NCI-H2227 (cell line): ENCODE data around the gene DNTT.

Source experiments
- DNase-seq: peaks from one replicate; lab custom pipeline; 2025; ENCODE audit not compliant: unreplicated experiment; lab: John Stamatoyannopoulos, UW

The DNTT gene

DNA sequence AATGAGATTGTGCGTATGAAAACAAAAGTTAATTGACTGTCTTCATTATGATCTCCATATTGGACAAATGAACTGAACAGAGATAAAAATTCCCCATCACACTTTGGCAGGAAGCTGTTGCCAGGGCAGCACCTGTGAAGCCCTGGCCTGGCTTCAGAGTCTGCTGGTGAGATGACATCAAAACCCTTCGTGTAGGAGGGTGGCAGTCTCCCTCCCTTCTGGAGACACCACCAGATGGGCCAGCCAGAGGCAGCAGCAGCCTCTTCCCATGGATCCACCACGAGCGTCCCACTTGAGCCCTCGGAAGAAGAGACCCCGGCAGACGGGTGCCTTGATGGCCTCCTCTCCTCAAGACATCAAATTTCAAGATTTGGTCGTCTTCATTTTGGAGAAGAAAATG, at the start of gene DNTT:
Gene DNTT (plus strand): TSS at position 205 of the 400 bp plus-strand sequence. CDS start 64 bp downstream, at position 269.
- no peak for DNase-seq

DNA sequence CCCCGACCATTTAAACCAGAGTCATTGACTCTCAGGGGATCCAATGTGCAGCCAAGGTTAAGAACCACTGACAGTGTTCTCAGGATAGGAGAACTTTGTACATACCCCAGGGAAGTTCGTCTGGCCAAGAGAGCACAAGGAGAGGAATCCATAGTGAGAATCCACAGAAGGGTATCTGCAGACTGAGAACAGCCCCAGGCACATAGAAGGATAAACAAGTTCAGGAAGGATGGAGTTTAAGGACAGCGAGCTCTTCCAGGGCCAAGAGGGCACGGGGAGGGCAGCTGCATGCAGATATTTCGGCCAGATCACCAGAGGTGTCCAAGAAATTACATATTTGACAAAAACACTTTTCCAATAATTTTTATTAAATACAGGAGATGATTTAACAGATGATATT, 49.3 kb upstream of the DNTT start:
- DNase-seq = no peak

DNA sequence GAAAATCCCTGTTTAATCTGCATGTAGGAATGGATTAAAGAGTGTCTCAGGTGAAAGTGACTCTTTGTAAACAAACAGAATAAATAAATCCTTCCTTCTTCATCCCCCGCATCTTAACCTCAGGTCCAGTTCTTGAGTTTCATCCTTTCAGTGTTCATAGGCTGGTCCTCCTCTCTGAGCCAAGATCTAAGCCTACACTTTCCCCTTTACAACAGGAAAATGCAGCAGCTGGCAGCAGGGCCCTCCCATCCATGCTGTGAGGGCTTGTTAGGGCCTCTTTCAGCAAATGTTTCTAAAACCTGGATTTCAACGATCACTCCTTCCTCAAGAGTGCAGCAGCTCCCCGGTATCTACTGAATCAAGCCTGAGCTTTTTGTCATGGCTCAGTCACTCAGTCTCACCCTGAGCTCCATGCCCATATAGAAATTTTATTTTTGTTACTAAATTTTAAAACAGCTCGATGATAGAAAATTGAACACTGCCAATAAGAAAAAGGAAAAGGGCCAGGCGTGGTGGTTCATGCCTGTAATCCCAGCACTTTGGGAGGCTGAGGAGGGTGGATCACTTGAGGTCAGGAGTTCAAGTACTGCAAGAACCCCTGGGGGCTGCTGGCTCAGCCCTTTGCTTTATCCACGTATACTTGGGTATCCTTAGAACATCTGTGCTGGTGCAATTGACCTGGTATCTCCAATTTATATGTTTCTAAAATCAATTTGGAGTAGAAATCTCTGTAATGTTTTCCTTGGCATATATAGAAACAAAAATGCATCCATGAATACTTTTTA, 48.5 kb upstream of the DNTT start:
- peak; percentile 56 for DNase-seq

DNA sequence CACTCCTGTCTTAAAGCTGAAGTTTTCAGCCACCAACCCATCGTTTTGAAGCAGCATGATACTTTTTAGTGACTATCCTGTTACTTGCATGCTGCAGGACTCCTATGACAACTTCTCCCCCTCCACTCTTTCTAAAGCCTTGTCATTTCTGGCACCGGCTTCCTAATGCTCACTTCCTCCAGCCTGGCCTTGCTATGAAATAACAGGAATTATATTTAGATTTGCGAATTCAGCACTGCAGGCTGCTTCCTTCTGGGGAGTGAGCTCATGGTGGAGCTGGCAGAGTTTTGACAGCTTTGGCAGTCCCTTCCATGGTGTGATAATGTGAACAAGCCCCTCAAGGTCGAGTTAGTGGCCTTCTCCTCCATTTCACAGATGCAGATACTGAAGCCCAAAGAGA, 46.3 kb upstream of the DNTT start:
- no peak for DNase-seq

DNA sequence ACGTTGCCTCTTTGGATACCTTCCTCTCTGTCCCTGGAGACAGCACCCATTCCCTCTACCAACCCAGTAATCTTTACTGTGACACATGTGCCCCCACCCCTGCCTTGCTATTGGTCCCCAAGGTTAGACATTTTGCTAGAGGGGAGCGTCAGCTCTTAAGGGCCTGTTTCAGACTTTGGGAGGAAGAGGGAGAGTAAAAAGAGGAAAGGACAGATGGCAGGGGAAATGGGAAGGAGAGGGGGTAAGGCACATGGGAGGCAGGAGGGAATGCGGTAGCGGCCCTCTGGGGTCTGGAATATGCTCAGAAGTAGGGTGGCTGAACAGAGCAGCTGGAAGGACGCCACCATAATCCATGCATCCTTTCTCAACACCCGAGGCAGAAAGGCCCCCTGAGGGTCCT, 45.1 kb upstream of the DNTT start:
- no peak for DNase-seq

DNA sequence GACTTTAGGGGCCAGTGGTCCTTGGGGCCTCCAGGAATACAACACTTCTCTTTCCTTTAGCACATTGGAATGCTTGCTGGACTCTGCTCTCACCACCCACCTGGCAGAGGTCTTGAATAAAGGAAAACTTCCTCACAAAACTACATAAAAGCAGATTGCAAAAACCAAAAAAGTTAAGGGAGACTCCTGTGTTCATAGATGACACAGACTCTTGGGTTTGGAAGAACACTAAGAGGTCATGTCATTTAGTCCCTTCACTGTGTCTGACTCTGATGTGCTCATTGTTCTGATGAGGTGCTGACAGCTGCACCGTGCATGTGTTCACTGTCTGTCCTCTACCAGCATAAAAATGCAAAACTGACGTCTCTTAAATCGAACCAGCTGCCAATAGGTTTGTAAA, 44.2 kb upstream of the DNTT start:
- DNase-seq = no peak

DNA sequence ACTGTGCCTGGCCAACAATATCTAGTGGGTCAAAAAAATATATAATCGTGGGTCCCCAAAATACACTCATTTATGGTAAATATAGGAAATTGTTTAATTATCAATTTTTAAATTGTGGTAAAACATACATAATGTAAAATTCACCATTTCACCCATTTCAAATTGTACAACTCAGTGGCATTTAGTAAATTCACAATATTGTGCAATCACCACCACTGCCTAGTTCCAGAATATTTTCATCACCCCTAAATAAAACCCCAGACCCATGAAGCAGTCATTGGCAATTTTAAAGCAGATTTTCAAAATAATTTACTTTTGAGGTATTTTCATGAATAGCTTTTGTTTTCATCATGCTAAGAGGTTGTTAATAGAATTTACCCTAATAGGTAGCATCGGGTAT, 43.1 kb upstream of the DNTT start:
- DNase-seq = no peak

DNA sequence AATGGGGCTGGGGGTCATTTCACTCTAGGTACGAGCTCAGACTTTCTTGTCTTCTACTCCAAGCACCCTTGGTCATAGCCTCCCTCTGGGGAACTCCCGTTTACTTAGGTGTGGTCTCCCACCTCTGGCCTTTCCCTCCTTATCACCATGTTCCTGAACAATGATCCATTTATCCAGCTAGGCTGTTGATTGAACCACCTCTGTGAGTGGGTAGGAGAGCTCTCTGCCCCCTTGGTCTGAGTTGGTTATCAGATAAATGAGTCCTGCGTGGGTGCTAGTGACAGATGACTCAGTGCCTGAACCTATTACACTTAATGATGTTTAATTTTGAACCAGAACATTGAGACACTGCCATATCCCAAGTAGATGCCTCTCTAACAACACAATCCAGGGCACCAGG, 42.3 kb upstream of the DNTT start:
- no peak for DNase-seq

DNA sequence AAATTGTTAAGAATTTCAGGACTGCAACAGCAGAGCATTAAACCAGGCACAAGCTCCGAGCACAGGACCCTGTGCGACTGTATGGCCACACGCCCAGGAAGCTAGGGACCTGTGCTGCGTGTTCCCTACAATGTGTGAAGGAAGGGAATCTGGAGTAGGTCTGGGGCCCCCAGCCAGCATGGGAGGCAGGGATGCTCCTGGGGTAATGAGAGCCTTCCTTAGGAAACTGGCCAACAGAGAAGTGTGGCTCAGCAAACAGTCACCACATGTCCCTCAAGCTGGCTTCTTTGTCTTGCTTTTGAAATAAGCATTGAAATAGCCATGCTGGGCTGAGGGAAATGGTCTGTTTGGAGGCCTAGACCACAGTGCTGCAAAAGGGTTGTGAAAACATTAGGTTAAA, 41.1 kb upstream of the DNTT start:
- no peak for DNase-seq

DNA sequence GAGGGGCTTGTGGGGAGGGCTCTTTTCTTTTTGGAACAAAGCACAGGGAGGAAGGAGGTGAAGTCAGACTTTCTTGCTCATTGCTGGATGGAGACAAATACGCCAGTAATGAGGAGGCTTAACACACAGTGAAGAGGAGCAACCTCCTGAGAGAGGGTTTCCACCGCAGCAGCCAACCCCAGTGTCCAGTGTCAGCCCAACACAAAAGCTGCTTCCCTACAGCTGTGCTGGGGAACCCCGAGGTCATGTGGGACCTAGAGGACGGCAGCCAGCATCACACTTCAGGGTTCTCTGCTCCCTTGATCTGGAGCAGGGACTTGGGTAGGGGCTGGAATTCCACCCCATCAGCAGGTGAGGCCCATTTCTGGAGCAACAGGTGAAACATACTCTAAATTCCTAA, 40.6 kb upstream of the DNTT start:
- no peak for DNase-seq

DNA sequence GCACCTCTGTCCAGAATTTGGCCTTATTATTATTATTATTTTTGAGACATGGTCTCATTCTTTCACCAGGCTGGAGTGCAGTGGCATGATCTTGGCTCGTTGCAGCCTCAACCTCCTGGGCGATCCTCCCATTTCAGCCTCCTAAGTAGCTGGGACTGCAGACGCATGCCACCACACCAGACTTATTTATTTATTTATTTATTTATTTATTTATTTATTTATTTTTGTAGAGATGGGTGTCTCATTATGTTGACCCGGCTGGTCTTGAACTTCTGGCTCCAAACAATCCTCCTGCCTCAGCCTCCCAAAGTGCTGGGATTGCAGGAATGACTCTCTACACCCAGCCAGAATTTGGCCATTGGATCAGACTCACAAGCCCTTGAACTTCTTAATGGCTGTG, 39.3 kb upstream of the DNTT start:
- DNase-seq = no peak

DNA sequence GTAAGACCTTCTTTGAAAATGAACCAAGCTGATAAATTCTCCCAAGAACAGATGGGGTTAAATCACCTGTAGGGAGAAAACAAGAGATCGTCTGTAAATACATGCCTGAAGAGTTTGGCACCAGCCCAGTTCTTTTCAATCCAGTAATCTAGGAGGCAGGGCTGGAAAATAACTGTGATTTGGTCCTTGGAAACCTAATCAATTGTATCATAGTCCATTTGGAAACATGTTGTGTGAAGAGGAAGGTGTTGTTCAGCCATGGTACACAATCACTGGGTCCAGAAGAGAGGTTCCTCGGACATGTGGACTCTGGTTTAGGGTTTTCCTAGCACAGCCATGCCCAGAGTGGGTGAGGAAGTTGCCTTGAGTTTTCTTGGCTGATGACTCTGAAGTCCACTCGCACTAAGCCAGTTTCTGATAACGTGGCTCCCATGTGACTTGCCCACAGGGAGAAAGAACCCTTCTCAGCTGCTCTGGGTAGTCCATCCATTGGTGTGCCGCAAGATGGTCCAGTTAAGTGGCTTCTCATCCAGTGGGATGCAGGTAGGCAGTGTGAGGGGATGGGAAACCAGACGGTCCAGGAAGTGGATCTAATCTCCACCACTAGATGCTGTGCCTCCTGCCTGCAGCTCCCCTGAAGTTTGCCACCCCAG, 38.0 kb upstream of the DNTT start:
- peak; percentile 7 for DNase-seq

DNA sequence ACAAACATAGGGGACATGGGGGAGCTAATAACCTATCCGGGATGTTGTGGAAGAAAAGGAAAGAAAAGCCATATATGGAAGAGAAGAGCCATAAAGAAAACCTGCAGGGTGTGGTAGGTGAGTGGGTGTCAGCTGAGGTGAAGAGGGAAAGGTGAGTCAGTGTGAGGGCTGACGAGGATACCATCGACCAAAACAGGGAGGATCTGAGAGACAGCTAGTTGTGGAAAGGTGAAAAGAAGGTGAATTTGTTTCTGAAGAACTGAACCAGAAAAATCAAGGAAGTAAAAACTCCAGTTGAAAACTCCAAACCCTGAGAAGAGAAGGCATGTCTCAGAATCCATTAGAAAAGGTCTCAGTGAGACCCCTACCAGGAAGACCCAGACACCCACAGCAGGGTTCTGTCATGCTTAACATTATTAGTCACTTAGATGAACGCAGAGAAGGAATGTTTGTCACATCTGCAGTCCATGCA, 37.0 kb upstream of the DNTT start:
- no peak for DNase-seq

DNA sequence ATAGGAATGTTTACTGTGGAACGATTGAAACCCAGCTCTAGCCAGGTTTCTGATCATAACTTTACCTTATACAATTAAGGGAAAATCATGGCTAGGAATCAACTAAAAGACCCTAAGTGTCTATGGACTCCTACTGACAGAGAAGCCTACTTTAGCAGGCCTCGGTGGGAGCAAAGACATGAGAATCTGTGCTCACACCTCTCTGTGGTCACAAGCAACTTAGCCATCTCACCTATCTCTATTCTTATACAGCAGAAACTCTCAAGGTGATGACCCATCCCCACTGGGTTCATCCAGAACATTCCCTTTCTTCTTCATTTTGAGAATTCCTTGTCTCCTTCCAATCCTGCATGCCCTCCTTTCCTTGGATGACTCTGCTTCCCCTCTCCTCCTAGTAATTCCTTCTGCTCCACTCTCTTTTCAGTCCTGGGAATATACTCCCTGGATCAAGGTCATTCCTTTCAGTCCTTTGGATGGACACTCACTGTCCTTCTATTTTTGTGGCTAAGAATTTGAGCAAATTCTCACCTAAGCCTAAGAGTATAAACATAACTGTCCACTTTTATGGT, 35.8 kb upstream of the DNTT start:
- DNase-seq = no peak

DNA sequence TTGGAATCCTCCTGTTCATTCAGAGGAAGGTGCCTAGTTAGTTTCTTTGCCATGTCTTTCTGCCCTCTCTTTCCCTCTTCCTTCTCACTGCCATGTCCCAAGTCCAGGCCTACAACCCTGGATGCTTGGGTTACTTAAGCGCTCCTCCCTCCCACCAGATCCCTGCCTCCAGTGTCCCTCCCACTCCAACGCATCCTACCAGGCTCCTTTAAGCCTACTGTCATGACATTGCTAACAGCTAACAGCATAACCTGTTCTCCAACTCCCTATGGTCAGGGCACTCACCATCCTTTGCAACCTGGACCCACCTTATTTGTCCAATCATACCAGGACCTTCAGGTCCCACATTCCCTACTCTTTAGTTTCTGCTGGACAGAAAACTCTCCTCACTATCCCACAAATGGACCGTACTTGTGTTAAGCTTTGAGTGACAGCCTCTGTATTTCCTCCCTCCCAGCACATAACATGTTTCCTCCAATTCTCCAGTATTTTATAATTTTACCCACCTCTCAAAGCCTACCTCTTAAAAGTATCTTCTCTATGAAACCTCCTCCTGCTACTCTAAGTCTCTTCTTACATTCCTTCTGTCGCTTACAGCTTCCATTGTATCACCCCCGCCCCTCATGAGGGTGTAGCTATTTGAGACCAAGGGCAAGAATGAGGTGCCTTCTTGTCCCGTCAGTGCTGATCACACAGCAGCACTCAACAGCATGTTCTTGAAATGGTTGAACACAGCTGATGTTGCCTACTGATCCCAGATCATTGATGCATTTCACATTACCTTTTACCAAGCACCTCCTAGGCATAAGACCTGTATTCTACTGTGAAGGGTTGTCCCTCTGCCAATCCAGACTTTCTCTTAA, 34.6 kb upstream of the DNTT start:
- DNase-seq = no peak

DNA sequence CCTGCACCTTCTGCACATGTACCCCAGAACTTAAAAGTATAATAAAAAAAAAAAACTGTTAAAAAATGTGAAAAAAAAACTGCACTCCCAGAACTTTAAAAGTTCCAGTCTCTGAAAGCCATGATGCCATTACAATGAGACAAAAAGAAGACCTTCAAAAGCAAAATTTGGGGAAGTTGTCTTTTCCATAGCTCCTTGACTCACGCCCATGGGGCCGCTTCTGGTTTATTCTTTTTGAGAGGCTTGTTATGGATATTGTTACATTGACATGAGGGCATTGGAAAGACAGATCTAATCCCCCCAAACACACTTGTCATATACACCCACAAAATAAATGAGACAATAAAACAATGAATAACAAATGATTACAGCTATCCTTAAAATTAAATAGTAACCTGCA, 33.7 kb upstream of the DNTT start:
- no peak for DNase-seq

DNA sequence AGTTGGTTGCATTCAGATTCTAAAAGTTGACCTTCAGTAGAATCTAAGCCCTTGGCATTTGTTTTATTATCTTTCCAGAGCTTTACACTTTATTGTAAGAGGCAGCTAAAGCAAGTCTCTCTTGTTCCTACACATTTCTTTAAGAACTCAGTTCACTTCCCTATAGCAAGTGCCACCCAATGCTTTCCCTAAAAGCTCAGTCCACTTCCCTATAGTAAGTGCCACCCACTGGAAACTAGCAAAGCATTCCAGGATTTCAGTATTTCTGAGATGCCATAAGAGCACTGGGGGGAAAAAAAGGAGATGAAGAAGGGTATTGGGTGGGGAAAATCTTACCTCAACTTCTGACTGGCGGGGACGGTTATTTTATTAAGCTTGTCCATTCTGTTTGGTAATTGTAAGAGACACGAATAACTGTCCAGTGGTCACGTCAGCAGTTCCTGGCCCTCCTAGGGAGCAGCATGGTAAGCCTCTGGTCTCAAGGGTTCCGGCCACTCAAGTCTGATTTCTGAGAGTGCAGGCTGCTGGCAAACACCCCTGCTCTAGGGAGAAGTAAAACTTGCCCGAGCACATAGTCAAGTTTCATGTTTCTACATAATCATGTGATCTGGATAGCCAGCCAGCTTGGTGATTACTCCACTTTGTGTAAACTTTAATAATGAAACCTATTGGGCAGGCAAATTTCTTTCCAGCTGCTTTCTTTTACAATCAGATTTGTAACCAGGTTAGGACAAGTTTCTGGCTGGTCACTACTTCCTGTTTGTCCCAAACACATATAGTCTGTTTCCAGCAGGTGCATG, 33.0 kb upstream of the DNTT start, which contains the start of gene BLNK:
Gene BLNK (minus strand): TSS at position 554 of the 800 bp plus-strand sequence. CDS start 171 bp downstream, at position 383.
- no peak for DNase-seq

DNA sequence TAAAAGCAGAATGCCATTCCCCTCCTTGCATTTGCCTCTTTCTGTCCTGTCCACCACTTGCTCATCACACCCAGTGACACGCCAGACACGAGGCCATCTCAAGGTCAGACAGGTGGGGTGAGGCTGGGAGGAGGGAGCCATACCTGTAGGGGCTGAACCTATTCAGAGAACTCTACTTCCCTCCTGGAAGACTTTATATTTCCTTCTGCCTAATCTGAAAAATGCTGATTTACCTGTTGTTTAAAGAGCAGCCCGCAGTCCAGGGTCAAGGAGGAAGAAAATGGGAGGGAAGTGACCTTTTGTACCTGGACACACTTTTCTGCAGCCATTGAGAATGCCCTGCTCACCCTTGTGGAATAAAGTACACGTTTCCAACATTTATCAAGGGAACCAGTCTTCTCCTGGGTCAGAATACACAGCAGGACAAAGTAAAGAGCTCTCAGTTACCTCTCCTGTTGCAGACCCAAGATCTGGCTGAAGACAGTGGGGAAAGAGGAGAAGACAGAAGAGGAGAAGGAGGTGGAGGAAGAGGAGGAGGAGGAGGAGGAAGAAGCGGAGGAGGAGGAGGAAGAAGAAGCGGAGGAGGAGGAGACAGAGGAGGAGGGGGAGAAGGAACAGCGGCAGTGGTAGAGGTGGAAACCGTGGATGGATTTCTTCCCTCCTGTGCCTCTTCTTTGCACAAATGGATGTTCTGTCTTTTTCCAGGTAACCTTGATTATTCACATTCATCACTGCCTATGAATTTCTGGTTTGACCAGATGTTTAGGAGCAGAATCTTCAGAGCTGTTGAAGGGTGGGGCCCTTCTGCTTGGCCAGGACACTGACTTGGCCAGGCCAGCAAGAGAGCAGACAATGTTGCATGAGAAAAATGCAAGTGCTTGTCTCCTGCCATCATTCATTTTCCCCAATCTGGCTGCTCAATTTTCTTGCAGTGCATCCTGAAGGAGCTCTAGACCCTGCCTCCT, 31.6 kb upstream of the DNTT start:
- DNase-seq = no peak

DNA sequence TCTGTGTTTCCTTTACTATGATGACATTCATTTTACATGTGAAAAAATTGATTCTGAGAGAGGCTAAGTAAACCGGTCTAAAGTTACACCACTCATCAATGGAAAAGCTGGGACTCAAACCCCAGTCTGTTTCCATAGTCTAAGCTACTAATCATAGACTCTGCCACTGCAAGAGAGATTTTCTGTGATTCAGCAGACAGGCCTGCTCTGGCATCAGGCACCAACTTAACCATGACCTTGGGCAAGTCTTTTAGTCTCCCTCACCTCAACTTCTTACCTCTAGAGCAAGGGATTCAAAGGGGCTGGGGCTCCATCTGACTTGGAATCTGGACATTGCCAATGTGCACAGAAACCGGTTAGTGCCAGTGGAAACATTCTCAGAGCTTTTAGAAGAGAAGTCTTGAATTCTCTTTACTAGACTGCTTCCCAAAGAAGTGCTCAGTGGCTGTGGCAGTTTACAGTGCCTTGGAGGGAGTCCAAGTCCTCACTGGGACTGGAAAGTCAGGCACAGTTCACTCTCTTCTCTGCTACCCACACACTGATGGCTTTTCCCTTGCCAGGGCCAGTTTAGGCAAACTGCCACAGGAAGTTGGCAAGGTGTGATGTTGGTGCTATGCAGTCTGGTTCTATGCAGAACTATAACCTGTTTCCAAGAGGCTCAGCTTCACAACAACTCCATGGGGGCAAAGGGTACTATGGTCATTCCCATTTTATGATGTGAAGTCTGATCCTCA, 28.4 kb upstream of the DNTT start:
- DNase-seq = no peak
